NT2/D1 (cell line): ENCODE data around the gene HRH2.

Source experiments
- SUZ12 ChIP-seq: IDR thresholded peaks from 2 replicates; pipeline ENCODE4 v1.6.1; 2011; ENCODE audit not compliant: insufficient read length, insufficient read depth; ENCODE audit errors: extremely low read depth
- YY1 ChIP-seq: IDR thresholded peaks from 2 replicates; pipeline ENCODE4 v1.6.1; 2011; ENCODE audit not compliant: insufficient read length, insufficient read depth
- ZNF274 ChIP-seq: IDR thresholded peaks from 2 replicates; pipeline ENCODE4 v1.6.1; 2011; ENCODE audit warnings: mild to moderate bottlenecking, low read depth, low read length

DNA sequence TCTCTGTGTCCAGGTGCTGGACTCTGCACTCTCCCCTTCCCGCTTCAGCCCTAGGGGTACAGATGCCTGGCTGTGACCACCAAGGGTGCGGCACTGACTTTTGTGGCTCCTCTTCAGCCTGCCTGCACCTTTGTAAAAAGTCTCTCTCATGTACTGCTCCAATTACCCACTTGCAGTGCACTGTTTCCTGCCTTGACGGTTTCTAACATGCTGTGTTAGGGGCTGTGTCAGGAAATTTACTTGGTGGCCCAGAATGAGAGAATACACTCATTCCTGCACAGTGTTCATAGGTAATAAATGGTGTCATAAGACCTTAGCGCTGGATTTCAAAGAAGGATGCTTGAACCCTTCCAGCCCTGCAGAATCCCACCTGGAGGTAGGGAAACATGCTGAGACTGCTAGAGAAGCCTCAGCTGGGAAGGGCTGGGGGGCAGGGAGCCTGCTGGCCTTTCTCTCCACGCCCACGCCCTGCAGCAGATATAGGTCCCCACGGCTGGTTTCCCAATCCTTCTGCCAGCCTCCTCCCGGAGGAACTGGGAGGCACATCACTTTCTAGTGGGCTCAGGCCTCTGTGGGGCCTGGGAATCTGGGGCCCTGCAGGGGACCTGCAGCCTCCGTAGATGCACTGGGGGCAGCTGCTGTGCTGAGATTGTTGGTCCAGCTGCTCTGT, 17.6 kb upstream of the HRH2 start:
- no peak for TF ChIP-seq ZNF274
- no peak for TF ChIP-seq YY1
- no peak for TF ChIP-seq SUZ12
